Peyer's patch (tissue), 4 donors: ENCODE data around the gene CNTNAP3B. TPM values are rescaled to one million over a fixed set of nuclear protein-coding genes. Genes with fewer than 3 reads are reported as not detected.
"Not testable (repeated sequence)": the region's sequence is repeated elsewhere in the genome, so short reads cannot be mapped to it uniquely, and the experiment has no call there.

Source experiments
- DNase-seq, 3 donors: peaks; one replicate each; pipeline ENCODE4 v3.0.0-alpha.2; 2017 to 2019
- H3K27ac ChIP-seq, 4 donors: fragments of 200-600 bp; sonication (generic); one replicate each; pipeline ENCODE4 v1.5.1; 2016 to 2019
- H3K27me3 ChIP-seq, 2 donors: fragments of 200-600 bp; sonication (generic); one replicate each; pipeline ENCODE4 v1.5.1; 2019
- H3K36me3 ChIP-seq, 3 donors: fragments of 200-600 bp; sonication (generic); one replicate each; pipeline ENCODE4 v1.5.1; 2016 to 2019
- H3K4me1 ChIP-seq, 4 donors: fragments of 200-600 bp; sonication (generic); one replicate each; pipeline ENCODE4 v1.5.1; 2016 to 2019
- H3K4me3 ChIP-seq, 4 donors: fragments of 200-600 bp; sonication (generic); 1 replicate in 3 of 4; 2 replicates in 1 of 4; pipeline ENCODE4 v1.5.1; 2016 to 2019; ENCODE audit warnings: mild to moderate bottlenecking in 1 of 4
- H3K9me3 ChIP-seq, 4 donors: fragments of 200-600 bp; sonication (generic); one replicate each; pipeline ENCODE4 v1.5.1; 2016 to 2019; ENCODE audit warnings: mild to moderate bottlenecking in 1 of 4
- total RNA-seq, 4 donors: library from RNA; depleted of rRNA; stranded (reverse); fragments of >200 nt; gene quantifications; one replicate each; pipeline ENCODE4 v1.1.0, GENCODE V29; 2016

CNTNAP3B gene
- total RNA-seq, 4 donors from 2014 or later = 5.3 to 18.9 (median 7.1) TPM

DNA sequence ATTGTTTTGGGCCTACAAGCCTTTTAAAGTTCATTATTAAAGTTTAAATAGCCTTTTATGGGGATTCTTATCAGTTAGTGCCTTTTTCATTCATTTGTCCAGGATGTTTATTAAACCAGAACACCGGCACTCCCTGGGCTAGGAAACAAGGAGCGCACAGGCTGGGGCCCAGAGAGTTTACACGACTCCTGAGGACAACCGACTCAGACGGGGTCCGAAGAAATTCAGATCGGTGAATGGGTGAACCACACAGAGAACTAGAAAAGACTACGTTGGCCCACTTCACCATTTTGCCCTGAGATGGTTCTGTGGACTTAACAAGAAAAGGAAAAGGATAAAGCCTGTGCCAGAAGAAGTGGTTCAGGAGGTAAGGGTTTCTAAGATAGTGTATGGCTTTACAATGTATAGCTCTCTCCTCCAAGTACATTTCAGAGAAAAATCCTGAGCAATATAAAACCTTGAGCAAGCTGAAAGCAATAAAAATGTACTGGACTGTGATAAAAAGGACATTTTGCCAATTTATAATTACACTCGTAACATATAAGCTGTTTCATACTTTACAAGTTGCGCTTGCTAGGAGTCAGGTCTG is 84.7 kb downstream of the CNTNAP3B start:
- H3K27me3 ChIP-seq, H3K36me3 ChIP-seq, H3K4me3 ChIP-seq, DNase-seq, H3K27ac ChIP-seq, H3K9me3 ChIP-seq, H3K4me1 ChIP-seq: not testable (repeated sequence)

DNA sequence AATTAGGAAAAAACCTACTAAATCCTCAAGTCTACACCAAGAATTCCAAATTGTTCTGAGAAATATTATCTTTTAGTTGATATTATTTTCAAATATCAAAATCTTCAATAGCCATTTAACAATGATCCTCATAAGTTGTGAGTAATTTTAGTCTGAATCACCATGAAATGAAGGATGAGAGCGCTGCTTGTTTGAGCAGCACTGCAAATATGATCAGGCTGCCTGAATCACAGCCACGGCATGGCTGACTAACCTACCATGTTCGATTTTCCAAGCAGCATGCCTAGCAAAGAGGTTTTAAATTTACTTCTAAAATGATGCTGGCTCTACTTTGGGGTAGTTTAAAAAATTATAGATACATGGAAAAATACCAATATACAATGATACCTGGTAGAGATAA is 95.7 kb downstream of the CNTNAP3B start:
- not testable (repeated sequence) for H3K9me3 ChIP-seq, H3K4me1 ChIP-seq, DNase-seq, H3K36me3 ChIP-seq, H3K27ac ChIP-seq, H3K4me3 ChIP-seq, H3K27me3 ChIP-seq

DNA sequence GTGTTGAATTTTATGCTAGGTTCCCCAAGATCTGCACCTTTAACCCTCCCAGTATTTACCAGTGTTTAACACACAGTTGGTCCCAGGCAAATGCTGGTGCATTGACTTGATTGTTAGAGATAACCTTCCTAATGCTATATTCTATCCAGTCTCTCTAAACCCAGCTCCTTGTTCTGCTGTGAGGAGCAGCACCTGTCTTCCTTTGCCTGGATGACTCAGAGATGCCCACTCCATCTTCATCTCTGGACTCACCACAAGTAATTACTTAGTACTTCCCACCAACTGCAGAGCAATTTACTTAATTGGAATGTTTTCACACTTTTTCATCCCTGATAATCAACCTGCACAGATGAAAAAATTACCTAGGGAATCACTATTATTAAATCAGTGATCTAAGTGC is 108.6 kb downstream of the CNTNAP3B start:
- H3K4me1 ChIP-seq, H3K27ac ChIP-seq, H3K9me3 ChIP-seq, H3K4me3 ChIP-seq, DNase-seq, H3K27me3 ChIP-seq, H3K36me3 ChIP-seq: not testable (repeated sequence)

DNA sequence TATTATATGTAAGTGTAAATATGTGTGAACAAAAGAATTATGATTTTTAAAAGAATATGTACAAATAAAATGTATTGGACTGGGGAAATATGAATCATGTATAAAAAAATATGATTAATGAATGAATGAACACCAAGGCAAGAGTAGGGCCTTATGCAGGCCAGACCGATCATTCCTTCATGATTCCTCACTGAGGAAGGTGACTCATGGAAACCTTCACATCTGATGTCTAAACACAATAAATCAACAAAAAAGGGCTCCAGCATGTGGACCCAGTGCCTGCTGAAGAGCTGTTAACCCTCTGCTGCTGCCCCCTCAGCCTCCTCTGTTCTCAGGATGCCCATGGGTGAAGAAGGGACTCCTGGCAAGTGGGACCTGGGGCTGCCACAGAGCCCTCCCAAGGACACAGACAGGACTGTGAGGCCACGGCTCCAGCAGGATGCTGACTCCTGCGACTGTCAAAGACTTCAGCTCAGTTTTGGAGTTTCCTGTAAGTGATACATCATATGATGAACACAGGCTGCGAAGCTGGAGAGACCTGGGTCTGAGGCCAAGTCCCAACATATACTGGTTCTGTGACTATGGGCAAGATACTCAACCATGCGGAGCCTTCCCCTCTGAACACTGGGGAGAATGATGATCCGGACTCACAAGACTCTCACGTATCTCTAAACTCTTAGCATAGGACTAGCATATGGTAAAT is 110.9 kb downstream of the CNTNAP3B start:
- not testable (repeated sequence) for H3K9me3 ChIP-seq, H3K27me3 ChIP-seq, H3K4me1 ChIP-seq, H3K4me3 ChIP-seq, H3K36me3 ChIP-seq, DNase-seq, H3K27ac ChIP-seq

DNA sequence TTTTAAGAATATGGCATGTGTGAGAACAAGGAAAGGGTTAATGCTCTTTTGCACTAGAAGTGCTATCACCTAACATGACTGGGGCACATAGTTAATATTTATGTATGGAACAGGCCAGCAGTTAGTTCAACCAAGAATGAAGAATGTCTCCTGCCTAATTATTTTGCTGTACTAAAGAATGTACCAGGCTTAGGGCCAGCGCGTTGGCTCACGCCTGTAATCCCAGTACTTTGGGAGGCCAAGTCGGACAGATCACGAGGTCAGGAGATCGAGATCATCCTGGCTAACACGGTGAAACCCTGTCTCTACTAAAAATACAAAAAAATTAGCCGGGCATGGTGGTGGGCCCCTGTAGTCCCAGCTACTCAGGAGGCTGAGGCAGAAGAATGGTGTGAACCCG is 114.9 kb downstream of the CNTNAP3B start:
- H3K4me1 ChIP-seq, H3K27ac ChIP-seq, H3K9me3 ChIP-seq: not testable (repeated sequence)

DNA sequence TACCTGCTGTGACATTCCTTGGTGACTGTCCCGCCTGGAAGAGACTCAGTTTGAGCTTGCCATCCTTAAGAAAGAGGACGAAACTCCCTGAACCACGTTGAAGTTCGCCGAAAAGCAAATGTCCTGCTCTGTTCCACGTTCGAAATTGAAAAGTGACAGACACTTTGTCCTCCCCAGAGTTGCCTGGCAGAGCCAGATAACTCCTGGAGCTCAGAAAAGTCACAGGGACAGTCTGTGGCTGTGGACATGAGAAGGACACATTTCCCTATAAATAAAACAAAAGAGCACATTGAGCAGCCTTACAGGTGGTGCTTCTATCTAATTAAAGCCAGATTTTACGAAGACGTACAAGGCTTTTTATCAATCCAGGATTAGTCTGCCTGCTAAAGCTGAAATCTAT is 137.6 kb downstream of the CNTNAP3B start:
- not testable (repeated sequence) for DNase-seq

More for the DNA sequence above, 114.9 kb downstream of the CNTNAP3B start:
- not testable (repeated sequence) for H3K4me3 ChIP-seq, H3K27me3 ChIP-seq, DNase-seq, H3K36me3 ChIP-seq

DNA sequence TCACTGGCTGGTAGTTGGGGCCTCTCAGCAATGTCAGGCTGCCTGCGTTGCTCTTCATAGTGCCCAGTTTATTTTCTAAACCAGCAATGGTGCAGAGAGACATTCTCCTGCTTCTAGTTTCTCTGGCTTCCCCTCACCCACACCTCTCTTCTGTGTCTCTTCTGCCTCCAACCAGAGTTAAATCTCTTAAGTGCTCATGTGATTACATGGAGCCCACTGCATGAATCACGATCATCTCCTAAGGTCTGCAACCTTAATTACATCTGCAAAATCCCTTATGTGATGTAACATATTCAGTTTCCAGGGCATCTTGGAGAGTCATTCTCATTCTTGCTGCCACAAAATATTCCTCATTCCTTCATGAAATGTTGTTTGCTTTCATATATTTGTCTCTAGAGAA is 149.0 kb downstream of the CNTNAP3B start:
- H3K4me1 ChIP-seq, H3K9me3 ChIP-seq, H3K27ac ChIP-seq, DNase-seq, H3K27me3 ChIP-seq, H3K4me3 ChIP-seq, H3K36me3 ChIP-seq: not testable (repeated sequence)

More for the DNA sequence above, 137.6 kb downstream of the CNTNAP3B start:
- H3K4me1 ChIP-seq, H3K27ac ChIP-seq, H3K36me3 ChIP-seq, H3K27me3 ChIP-seq, H3K9me3 ChIP-seq, H3K4me3 ChIP-seq: not testable (repeated sequence)

DNA sequence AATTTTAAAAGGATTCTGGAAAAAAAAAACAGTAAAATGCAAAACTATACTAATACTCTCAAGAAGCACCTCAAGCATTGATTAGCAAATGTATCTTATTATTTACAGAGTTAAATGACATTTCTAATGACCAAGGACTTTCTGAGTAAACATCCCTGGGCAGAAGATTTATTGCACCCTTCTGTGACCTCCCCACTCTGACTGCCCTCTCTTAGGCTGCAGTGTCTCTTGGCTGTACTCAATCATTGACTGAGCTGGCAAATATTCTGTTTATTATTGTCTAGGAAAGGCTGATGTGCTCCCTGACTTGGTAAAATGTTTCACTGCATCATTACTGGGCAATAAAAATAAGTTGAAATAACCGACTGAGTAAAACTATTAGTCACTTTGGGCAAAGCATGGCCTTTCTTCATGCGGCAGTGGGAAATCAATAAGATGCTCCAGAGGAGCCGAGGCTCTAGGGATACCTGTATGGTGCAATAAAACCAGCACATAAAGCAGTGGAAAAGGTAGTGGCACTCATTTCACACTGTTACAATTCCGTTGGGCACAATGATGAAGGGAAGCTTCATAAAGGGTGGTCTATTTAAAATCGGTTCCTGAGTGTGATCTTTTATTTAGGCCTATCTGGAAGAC is 151.1 kb downstream of the CNTNAP3B start:
- not testable (repeated sequence) for H3K36me3 ChIP-seq, H3K27ac ChIP-seq, H3K4me3 ChIP-seq, H3K9me3 ChIP-seq, H3K4me1 ChIP-seq, DNase-seq, H3K27me3 ChIP-seq

DNA sequence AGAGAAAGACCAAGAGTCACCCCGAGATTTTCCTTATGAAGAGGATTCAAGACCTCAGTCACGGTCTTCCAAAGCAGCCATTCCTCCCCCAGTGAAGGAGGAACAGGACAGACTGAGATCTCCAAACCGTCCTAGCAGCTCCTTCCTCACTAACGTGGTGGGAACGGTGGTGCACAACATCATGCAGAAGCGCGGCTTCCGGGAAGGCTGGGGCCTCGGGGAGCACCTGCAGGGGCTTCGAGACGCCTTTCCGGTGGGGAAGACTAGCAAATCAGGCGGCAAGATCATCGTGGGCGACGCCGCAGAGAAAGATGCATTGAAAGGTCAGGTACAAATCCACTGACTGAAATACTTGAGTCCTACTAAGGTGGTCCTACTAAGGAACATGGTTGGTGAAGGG is 154.3 kb downstream of the CNTNAP3B start:
- not testable (repeated sequence) for H3K36me3 ChIP-seq, H3K4me3 ChIP-seq

DNA sequence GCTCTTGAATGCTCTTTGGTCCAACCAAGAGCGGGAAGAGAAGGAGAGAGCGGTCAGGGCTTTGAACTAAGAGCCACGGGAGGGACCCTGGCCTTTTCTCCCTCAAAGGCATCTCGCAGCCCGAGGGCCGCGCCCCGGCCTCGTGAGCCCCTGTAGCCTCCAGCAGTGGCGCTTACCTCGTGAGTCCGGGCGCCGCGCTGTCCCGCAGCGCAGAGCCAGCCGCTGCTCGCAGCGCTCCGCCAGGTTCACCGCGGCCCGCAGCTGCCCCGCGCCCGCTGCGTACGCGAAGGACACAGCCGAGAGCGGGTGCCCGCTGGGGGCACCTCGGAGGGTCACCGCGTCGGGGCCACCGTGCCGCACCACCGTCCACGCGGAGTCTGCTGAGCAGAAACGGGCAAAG is 176.2 kb downstream of the CNTNAP3B start:
- not testable (repeated sequence) for H3K27me3 ChIP-seq, H3K36me3 ChIP-seq, H3K4me1 ChIP-seq, H3K27ac ChIP-seq, H3K9me3 ChIP-seq, H3K4me3 ChIP-seq, DNase-seq

More for the DNA sequence above, 154.3 kb downstream of the CNTNAP3B start:
- H3K27ac ChIP-seq, H3K27me3 ChIP-seq, H3K4me1 ChIP-seq, H3K9me3 ChIP-seq: not testable (repeated sequence)
- peak in 1 of 3 donors; percentile 6 for DNase-seq

DNA sequence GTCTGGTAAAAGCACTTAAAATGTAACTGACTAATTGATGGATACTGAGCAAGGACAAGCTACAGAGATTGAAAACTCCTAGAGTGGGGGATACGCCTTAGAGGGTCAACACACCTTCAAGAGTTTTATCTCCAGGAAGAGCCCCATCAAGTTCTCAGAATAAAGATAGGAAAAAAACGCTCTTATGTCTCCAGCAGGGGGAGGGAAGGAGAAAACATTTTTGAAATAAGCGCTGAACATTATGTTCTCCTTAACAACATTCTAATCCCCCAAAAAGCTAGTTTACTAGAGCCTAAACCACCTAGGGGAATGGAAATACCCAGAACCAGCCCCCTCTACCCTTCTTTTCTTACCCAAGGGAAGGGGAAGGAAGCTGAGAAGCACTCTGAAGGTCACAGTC is 187.5 kb downstream of the CNTNAP3B start:
- H3K27ac ChIP-seq, H3K27me3 ChIP-seq, H3K36me3 ChIP-seq, H3K4me1 ChIP-seq, DNase-seq, H3K9me3 ChIP-seq, H3K4me3 ChIP-seq: not testable (repeated sequence)

DNA sequence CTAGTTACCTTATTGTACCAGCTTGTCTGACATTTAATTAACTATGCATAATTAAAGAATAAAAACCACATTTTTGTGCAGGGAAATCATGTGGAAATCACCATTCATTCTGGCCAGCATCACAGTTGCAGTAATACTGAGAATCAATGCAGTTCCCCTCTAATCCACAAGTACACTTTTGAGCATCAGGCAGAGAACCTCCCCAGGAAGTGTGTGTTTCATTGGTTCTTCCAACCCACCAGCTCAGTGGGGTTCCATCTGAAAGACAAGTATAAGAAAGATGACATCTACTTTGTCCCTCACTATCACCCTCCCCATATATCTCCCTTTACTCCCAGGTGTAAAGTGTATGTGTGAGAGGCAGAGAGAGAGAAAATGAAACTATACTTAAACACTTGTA is 191.1 kb downstream of the CNTNAP3B start:
- not testable (repeated sequence) for H3K4me1 ChIP-seq, H3K36me3 ChIP-seq

DNA sequence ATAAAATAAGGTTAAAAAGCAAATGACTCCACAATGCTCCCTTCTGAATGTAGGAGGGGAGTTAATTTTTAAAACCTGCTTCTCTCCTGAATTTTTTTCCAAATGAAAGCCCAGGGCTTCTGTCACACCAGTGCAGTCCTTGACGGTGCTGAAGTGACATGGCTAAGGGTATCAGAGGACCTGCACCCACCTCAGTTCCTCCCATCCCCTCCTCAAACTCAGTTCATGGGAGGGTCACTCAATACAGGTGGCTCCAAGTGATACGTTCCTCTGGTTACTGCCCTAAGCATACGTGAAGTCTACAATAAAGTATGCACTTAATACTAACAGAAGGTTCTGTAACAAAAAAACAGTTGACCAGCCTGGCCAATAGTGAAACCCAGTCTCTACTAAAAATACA is 193.5 kb downstream of the CNTNAP3B start:
- H3K27ac ChIP-seq, H3K36me3 ChIP-seq, DNase-seq, H3K9me3 ChIP-seq, H3K4me3 ChIP-seq, H3K27me3 ChIP-seq, H3K4me1 ChIP-seq: not testable (repeated sequence)

More for the DNA sequence above, 191.1 kb downstream of the CNTNAP3B start:
- H3K27me3 ChIP-seq, H3K27ac ChIP-seq, DNase-seq, H3K9me3 ChIP-seq, H3K4me3 ChIP-seq: not testable (repeated sequence)

DNA sequence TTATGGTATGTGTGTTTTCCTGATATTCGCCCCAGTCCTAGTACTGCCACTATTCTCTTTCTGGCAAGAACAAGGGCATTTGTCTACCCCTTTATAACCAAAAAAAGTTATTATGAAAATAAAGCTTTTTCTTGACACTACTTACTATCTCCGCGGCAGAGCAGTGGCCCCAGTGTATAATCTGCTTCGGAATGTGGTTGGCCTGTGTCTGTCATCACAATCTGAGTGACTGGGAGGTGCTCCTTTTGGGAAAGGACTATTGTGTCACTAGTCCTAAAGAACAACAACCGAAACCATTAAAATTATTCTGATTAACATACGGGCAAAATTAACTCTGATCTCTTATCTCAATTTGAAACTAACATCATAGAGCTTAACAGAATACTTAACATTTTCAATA is 200.1 kb downstream of the CNTNAP3B start:
- not testable (repeated sequence) for H3K4me1 ChIP-seq

DNA sequence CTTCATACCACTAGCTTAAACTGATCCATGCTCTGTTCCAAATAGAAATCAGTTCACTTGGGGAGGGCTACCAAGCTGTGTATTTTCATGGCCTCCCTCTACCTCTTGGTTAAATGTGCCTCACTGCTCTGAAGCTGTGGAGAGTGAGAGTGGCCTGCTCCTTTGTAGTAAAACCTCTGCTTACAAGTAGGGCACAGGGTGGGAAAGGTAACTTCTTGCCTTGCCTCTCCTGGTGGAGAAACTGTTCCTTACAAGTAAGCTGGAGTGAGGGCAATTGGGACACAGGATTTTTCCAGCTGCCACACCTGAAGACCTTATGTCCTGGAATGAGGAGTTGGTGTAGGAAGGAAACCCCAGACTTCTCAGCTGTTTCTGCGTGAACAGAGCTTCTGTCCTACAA is 211.9 kb downstream of the CNTNAP3B start:
- H3K4me3 ChIP-seq, H3K36me3 ChIP-seq, H3K9me3 ChIP-seq, H3K27ac ChIP-seq, DNase-seq, H3K27me3 ChIP-seq, H3K4me1 ChIP-seq: not testable (repeated sequence)

More for the DNA sequence above, 200.1 kb downstream of the CNTNAP3B start:
- H3K4me3 ChIP-seq, H3K9me3 ChIP-seq, H3K27me3 ChIP-seq, DNase-seq, H3K27ac ChIP-seq, H3K36me3 ChIP-seq: not testable (repeated sequence)
